HL-60 (cell line): Measurements from ENCODE around the gene IRF2.

Experiments
- DNase-seq, 2 experiments: peaks; one replicate each; pipeline ENCODE4 v3.0.0-alpha.2; 2010 to 2020; ENCODE audit warnings: low read depth in 1 of 2, low spot score in 1 of 2
- H3K27ac ChIP-seq: fragments of 250-450 bp; sonication (Bioruptor Pico); replicated peaks from 2 replicates; pipeline ENCODE4 v1.5.1; 2020; ENCODE audit warnings: mild to moderate bottlenecking, moderate library complexity
- H3K27me3 ChIP-seq: fragments of 250-450 bp; sonication (Bioruptor Pico); 2 replicates; pipeline ENCODE4 v1.5.1; 2021; ENCODE audit warnings: mild to moderate bottlenecking, moderate library complexity; ENCODE audit not compliant: insufficient read depth, poor library complexity, severe bottlenecking
- H3K4me3 ChIP-seq: replicated peaks from 2 replicates; pipeline ENCODE4 v1.5.1; 2011; ENCODE audit warnings: mild to moderate bottlenecking, control low read depth, low read length; ENCODE audit not compliant: insufficient read depth
- GABPA ChIP-seq: IDR thresholded peaks from 2 replicates; pipeline ENCODE4 v1.6.1; 2012; ENCODE audit warnings: low read depth
- POLR2AphosphoS5 ChIP-seq: IDR thresholded peaks from 2 replicates; pipeline ENCODE4 v1.6.1; 2012; ENCODE audit warnings: low read depth
- SPI1 ChIP-seq: IDR thresholded peaks from 2 replicates; pipeline ENCODE4 v1.6.1; 2012; ENCODE audit warnings: low read depth, mild to moderate bottlenecking, borderline replicate concordance
- TF ChIP-seq, protein P1 (sequence below): IDR thresholded peaks from one replicate; pipeline ENCODE4 v1.5.1; 2011; ENCODE audit warnings: low read length, control low read depth, inconsistent platforms; ENCODE audit not compliant: insufficient read depth
- TF ChIP-seq, protein P2 (sequence below): IDR thresholded peaks from 2 replicates; pipeline ENCODE4 v1.6.1; 2012; ENCODE audit warnings: low read depth; ENCODE audit not compliant: insufficient replicate concordance

IRF2 gene

GRCh38 chr4:184428787-184429186 is 45.6 kb downstream of the IRF2 start:
- Histone ChIP-seq H3K27ac (no peak overlapping the region), H3K4me3 (no peak overlapping the region), H3K27me3 (no peaks in the 10 kb centered on the region)
- TF ChIP-seq SPI1 (no peak), POLR2AphosphoS5 (no peak), GABPA (no peak)
- TF ChIP-seq, protein P1, sequence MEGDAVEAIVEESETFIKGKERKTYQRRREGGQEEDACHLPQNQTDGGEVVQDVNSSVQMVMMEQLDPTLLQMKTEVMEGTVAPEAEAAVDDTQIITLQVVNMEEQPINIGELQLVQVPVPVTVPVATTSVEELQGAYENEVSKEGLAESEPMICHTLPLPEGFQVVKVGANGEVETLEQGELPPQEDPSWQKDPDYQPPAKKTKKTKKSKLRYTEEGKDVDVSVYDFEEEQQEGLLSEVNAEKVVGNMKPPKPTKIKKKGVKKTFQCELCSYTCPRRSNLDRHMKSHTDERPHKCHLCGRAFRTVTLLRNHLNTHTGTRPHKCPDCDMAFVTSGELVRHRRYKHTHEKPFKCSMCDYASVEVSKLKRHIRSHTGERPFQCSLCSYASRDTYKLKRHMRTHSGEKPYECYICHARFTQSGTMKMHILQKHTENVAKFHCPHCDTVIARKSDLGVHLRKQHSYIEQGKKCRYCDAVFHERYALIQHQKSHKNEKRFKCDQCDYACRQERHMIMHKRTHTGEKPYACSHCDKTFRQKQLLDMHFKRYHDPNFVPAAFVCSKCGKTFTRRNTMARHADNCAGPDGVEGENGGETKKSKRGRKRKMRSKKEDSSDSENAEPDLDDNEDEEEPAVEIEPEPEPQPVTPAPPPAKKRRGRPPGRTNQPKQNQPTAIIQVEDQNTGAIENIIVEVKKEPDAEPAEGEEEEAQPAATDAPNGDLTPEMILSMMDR = no peak
- TF ChIP-seq, protein P2, sequence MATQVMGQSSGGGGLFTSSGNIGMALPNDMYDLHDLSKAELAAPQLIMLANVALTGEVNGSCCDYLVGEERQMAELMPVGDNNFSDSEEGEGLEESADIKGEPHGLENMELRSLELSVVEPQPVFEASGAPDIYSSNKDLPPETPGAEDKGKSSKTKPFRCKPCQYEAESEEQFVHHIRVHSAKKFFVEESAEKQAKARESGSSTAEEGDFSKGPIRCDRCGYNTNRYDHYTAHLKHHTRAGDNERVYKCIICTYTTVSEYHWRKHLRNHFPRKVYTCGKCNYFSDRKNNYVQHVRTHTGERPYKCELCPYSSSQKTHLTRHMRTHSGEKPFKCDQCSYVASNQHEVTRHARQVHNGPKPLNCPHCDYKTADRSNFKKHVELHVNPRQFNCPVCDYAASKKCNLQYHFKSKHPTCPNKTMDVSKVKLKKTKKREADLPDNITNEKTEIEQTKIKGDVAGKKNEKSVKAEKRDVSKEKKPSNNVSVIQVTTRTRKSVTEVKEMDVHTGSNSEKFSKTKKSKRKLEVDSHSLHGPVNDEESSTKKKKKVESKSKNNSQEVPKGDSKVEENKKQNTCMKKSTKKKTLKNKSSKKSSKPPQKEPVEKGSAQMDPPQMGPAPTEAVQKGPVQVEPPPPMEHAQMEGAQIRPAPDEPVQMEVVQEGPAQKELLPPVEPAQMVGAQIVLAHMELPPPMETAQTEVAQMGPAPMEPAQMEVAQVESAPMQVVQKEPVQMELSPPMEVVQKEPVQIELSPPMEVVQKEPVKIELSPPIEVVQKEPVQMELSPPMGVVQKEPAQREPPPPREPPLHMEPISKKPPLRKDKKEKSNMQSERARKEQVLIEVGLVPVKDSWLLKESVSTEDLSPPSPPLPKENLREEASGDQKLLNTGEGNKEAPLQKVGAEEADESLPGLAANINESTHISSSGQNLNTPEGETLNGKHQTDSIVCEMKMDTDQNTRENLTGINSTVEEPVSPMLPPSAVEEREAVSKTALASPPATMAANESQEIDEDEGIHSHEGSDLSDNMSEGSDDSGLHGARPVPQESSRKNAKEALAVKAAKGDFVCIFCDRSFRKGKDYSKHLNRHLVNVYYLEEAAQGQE = no peak
- DNase-seq = no peak

- no peak overlapping the region for H3K4me3 ChIP-seq
- H3K27ac ChIP-seq = no peak overlapping the region
- TF ChIP-seq GABPA = no peak
- TF ChIP-seq POLR2AphosphoS5 = no peak
- TF ChIP-seq, protein P2 = no peak
- no peak for TF ChIP-seq SPI1
- TF ChIP-seq, protein P1 = no peak
- H3K27me3 ChIP-seq = no peaks in the 10 kb centered on the region
- no peak for DNase-seq
These were observed 46.7 kb downstream of the IRF2 start for GRCh38 chr4:184427687-184428086.

- Histone ChIP-seq H3K27me3 (no peaks in the 10 kb centered on the region), H3K4me3 (no peak overlapping the region), H3K27ac (no peak overlapping the region)
- no peak for TF ChIP-seq GABPA
- DNase-seq = no peak
These were observed 47.3 kb downstream of the IRF2 start for GRCh38 chr4:184427093-184427492.

GRCh38 chr4:184424993-184425758 is 49.2 kb downstream of the IRF2 start:
- TF ChIP-seq, protein P1 = no peak
- no peak for TF ChIP-seq POLR2AphosphoS5
- no peak for TF ChIP-seq SPI1
- no peak for TF ChIP-seq GABPA
- TF ChIP-seq, protein P2 = no peak
- DNase-seq = no peak

More at GRCh38 chr4:184424993-184425758, 49.2 kb downstream of the IRF2 start:
- no peak overlapping the region for H3K4me3 ChIP-seq
- H3K27me3 ChIP-seq = no peaks in the 10 kb centered on the region
- H3K27ac ChIP-seq = no peak overlapping the region
